Measurements from ENCODE around the gene WIPF2.

Gene WIPF2

DNA sequence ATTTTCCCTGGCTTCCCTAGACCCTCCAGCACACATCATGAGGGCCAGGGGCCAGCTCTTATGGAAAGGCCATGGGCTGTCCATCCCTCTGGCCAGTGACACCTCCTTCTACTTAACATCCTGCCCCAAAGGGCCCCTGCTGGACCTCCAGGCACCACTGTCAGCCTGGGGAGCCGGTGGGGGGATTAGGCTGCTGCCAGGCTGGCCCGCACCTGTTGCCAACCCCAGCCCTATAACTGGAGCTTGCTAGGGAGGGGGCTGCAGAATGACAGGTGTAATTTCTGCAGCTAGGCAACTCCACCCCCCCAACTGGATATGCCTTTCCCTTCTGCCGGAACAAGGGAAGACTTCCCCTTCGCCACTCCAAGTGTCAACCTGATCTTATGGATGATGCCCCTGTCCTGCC is 102.4 kb downstream of the WIPF2 start:
- H3K9me2 ChIP-seq (replicated peaks; ENCODE audit: insufficient read depth, low read length) = no peaks in the 10 kb centered on the region
- peak overlapping the region; percentile 35 for H3K4me3 ChIP-seq (ENCODE audit: insufficient read depth, low read length, poor library complexity, severe bottlenecking)
- no peaks in the 10 kb centered on the region for H3K36me3 ChIP-seq (ENCODE audit: low read length)
- H3K9me3 ChIP-seq (ENCODE audit: insufficient read depth, low read length) = no peaks in the 10 kb centered on the region
- peak overlapping the region; percentile 52 for H3K9ac ChIP-seq (ENCODE audit: low read length)
- TF ChIP-seq, protein P1, sequence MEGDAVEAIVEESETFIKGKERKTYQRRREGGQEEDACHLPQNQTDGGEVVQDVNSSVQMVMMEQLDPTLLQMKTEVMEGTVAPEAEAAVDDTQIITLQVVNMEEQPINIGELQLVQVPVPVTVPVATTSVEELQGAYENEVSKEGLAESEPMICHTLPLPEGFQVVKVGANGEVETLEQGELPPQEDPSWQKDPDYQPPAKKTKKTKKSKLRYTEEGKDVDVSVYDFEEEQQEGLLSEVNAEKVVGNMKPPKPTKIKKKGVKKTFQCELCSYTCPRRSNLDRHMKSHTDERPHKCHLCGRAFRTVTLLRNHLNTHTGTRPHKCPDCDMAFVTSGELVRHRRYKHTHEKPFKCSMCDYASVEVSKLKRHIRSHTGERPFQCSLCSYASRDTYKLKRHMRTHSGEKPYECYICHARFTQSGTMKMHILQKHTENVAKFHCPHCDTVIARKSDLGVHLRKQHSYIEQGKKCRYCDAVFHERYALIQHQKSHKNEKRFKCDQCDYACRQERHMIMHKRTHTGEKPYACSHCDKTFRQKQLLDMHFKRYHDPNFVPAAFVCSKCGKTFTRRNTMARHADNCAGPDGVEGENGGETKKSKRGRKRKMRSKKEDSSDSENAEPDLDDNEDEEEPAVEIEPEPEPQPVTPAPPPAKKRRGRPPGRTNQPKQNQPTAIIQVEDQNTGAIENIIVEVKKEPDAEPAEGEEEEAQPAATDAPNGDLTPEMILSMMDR (IDR thresholded peaks at IDR 0.05; ENCODE audit: insufficient read depth, low read length, poor library complexity, severe bottlenecking) = no peak
- TF ChIP-seq EZH2phosphoT487 (conservative IDR thresholded peaks at IDR 0.05; ENCODE audit: low read length) = no peak
- peak overlapping the region; percentile 87 for H3K27ac ChIP-seq (ENCODE audit: low read depth, low read length)
- no peak overlapping the region for H2AFZ ChIP-seq (ENCODE audit: low read depth, low read length, severe bottlenecking)
- peak overlapping the region; percentile 81 for H3K4me2 ChIP-seq (ENCODE audit: low read depth, low read length, poor library complexity, severe bottlenecking)
- H3F3A ChIP-seq (ENCODE audit: insufficient read depth) = peaks cover 29% of the 10 kb centered on the region
- no peaks in the 10 kb centered on the region for H4K20me1 ChIP-seq (ENCODE audit: low read depth, low read length)
- H3K27me3 ChIP-seq (ENCODE audit: low read length) = no peaks in the 10 kb centered on the region
- H3K79me2 ChIP-seq (ENCODE audit: insufficient read depth, low read length) = peaks cover 44% of the 10 kb centered on the region

DNA sequence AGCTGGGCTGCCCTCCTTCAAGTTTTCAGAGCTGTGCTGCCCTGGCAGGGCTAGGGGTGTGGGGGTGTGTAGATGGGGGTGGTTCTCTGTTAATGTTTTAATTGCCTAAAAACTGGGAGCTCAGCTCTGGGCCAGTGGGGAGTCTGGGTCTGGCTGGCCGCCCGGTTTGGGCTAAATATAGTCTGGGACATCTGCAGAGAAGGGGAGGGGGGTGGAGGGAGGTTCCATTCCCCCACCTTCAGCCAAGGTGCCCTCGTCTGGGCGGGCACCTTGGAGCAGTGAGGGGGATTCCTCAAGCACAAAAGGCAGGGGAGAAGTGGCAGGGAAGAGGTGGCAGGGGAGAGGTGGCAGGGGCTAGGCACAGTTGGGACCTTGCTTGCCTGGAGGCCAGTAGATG is 102.9 kb downstream of the WIPF2 start:
- Histone ChIP-seq H3K9me2 (replicated peaks; ENCODE audit: insufficient read depth, low read length) (no peaks in the 10 kb centered on the region), H3K27ac (ENCODE audit: low read depth, low read length) (peak overlapping the region; percentile 87), H3K79me2 (ENCODE audit: insufficient read depth, low read length) (peaks cover 49% of the 10 kb centered on the region), H3K27me3 (ENCODE audit: low read length) (no peaks in the 10 kb centered on the region), H4K20me1 (ENCODE audit: low read depth, low read length) (no peaks in the 10 kb centered on the region), H2AFZ (ENCODE audit: low read depth, low read length, severe bottlenecking) (no peak overlapping the region), H3K4me3 (ENCODE audit: insufficient read depth, low read length, poor library complexity, severe bottlenecking) (peak overlapping the region; percentile 35), H3K4me2 (ENCODE audit: low read depth, low read length, poor library complexity, severe bottlenecking) (peak overlapping the region; percentile 81), H3K9me3 (ENCODE audit: insufficient read depth, low read length) (no peaks in the 10 kb centered on the region), H3F3A (ENCODE audit: insufficient read depth) (peaks cover 29% of the 10 kb centered on the region), H3K9ac (ENCODE audit: low read length) (peak overlapping the region; percentile 52), H3K36me3 (ENCODE audit: low read length) (no peaks in the 10 kb centered on the region)
- no peak for TF ChIP-seq EZH2phosphoT487 (conservative IDR thresholded peaks at IDR 0.05; ENCODE audit: low read length)
- TF ChIP-seq, protein P1 (IDR thresholded peaks at IDR 0.05; ENCODE audit: insufficient read depth, low read length, poor library complexity, severe bottlenecking) = no peak

DNA sequence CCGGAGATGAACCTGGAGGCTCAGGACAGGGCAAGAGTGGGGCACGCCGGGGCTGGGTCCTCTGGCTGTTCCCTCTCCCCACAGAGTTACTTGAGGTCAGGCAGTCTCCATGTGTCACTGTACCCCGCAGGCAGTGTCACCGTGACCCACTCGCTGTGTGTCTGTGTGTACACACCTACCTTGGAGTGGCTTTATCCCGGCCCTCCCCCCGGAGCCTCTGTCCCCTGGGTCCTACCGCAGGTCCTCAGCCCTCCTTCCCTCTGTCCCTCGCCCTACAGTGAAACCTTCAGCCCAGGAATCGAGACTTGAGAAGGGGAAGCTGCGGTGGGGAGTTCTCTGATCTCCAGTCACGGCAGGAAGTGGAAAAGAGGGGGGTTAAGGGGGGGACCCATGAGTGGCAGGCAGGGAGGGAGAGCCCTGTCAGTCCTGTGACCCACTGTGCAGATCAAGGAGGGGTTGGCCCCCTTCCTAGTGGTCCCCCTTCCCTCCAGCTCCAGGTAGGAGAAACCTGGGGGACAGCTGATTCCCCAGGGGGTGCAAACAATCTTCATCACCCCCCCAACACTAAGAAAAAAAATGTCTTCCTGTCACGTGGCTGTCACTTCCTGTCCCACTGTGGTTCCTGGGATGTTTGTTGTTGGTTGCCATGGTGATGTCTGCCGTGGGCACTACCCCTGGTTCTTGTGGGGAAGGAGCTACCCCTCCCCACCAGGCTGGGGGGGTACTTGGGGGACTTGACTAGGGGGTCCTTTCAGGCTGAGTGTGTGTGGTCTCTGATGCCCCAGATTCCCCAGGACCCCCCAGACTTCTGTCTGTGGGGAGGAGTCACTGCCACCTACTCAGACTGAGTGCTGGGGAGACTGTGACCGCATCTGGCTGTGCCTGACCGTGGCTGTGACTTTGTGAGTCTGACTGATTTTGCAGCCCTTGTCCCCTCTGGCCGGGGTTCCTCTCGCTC is 103.5 kb downstream of the WIPF2 start:
- H3K4me3 ChIP-seq (ENCODE audit: insufficient read depth, low read length, poor library complexity, severe bottlenecking) = peak overlapping the region; percentile 40
- H3K9ac ChIP-seq (ENCODE audit: low read length) = peak overlapping the region; percentile 52
- H3K36me3 ChIP-seq (ENCODE audit: low read length) = no peaks in the 10 kb centered on the region
- no peak overlapping the region for H2AFZ ChIP-seq (ENCODE audit: low read depth, low read length, severe bottlenecking)
- peak overlapping the region; percentile 81 for H3K4me2 ChIP-seq (ENCODE audit: low read depth, low read length, poor library complexity, severe bottlenecking)
- no peak for TF ChIP-seq EZH2phosphoT487 (conservative IDR thresholded peaks at IDR 0.05; ENCODE audit: low read length)
- TF ChIP-seq, protein P1 (IDR thresholded peaks at IDR 0.05; ENCODE audit: insufficient read depth, low read length, poor library complexity, severe bottlenecking) = no peak
- H3K27ac ChIP-seq (ENCODE audit: low read depth, low read length) = peak overlapping the region; percentile 87
- peaks cover 29% of the 10 kb centered on the region for H3F3A ChIP-seq (ENCODE audit: insufficient read depth)
- no peaks in the 10 kb centered on the region for H4K20me1 ChIP-seq (ENCODE audit: low read depth, low read length)
- H3K9me3 ChIP-seq (ENCODE audit: insufficient read depth, low read length) = no peaks in the 10 kb centered on the region
- H3K9me2 ChIP-seq (replicated peaks; ENCODE audit: insufficient read depth, low read length) = no peaks in the 10 kb centered on the region
- H3K27me3 ChIP-seq (ENCODE audit: low read length) = no peaks in the 10 kb centered on the region
- peaks cover 55% of the 10 kb centered on the region for H3K79me2 ChIP-seq (ENCODE audit: insufficient read depth, low read length)
